AG04449 (cell line): ENCODE data around the gene GRIK1.

Source experiments
- CTCF ChIA-PET: fragments of 350-600 bp; formaldehyde crosslinking; extraction: SDS; loops from one replicate; lab custom pipeline; 2021; ENCODE audit warnings: antibody characterized with exemption; lab: Yijun Ruan, JAX
- POLR2A ChIA-PET: fragments of 400-600, 350-600 bp; formaldehyde crosslinking; extraction: SDS; loops from one replicate; lab custom pipeline; 2020; ENCODE audit warnings: antibody characterized with exemption, inconsistent platforms; lab: Yijun Ruan, JAX
- DNase-seq: peaks from one replicate; pipeline ENCODE4 v3.0.0-alpha.2; 2010; ENCODE audit warnings: low read depth, low spot score
- H3K4me3 ChIP-seq: 2 replicates; pipeline ENCODE4 v1.5.1; 2011; ENCODE audit warnings: low read depth, mild to moderate bottlenecking, control low read depth, low read length
- TF ChIP-seq, protein P1 (sequence below): IDR thresholded peaks from one replicate; pipeline ENCODE4 v1.5.1; 2011; ENCODE audit warnings: mild to moderate bottlenecking, moderate library complexity, low read length, control low read depth, inconsistent platforms; ENCODE audit not compliant: insufficient read depth; ENCODE audit errors: missing control alignments

Gene GRIK1

DNA sequence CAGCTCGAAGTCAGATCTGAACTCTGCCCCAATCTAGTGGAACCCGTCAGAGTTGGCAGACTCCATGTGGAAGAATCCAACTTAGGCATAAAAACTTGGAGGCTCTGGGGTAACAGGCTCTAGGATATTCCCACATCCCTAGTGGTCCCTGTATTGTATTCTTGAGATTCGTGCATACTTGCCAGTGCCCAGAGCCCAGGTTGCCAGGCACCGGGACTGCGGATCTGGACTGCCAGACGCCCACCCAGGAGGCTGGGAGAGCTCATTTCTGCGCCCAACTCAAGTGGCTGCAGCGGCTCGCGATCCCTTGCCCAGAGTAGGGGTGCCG, 1.1 kb downstream of the GRIK1 start:
- no peak overlapping the region for H3K4me3 ChIP-seq
- TF ChIP-seq, protein P1, sequence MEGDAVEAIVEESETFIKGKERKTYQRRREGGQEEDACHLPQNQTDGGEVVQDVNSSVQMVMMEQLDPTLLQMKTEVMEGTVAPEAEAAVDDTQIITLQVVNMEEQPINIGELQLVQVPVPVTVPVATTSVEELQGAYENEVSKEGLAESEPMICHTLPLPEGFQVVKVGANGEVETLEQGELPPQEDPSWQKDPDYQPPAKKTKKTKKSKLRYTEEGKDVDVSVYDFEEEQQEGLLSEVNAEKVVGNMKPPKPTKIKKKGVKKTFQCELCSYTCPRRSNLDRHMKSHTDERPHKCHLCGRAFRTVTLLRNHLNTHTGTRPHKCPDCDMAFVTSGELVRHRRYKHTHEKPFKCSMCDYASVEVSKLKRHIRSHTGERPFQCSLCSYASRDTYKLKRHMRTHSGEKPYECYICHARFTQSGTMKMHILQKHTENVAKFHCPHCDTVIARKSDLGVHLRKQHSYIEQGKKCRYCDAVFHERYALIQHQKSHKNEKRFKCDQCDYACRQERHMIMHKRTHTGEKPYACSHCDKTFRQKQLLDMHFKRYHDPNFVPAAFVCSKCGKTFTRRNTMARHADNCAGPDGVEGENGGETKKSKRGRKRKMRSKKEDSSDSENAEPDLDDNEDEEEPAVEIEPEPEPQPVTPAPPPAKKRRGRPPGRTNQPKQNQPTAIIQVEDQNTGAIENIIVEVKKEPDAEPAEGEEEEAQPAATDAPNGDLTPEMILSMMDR, result no peak
- no peak for DNase-seq
- CTCF ChIA-PET, result no interaction called here
- POLR2A ChIA-PET, result no interaction called here

DNA sequence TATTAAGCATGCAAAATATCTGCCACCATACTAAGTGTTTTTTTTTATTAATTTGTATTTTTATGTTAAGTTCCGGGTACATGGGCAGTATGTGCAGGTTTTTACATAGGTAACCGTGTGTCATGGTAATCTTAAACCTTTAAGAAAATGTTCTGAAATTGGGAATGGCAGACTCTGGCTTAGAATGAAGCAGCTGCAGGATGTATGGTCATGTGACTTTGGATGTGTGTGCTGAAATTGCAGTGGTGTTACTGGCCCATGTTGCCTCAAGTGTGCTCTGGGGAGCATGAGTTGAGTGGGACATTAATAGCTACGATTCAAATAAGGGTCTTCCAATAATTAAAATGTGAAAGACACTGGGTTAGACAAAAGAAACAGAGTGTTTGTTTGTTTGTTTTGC, 6.7 kb downstream of the GRIK1 start:
- ChIA-PET POLR2A (no interaction called here), CTCF (no interaction called here)
- TF ChIP-seq, protein P1, result no peak
- no peak overlapping the region for H3K4me3 ChIP-seq
- DNase-seq, result no peak

DNA sequence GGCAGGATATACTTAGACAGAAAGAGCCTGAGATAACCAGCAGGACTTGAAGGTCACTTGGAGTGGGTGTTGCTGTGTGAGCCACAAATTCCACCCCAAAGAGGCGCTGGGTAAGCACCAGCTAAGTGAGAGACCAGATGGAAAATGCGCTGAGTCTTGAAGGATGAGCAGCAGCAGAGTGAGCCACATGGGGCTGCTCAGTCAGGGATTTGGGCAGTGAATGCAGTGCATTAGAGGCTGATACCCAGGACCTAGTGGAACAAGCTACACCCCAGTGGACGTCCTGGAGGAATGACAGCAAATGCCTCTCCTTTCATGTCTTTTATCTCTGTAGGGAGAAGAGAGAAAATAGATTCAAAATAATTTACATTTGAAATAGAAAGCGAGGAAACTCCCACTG, 11.3 kb downstream of the GRIK1 start:
- TF ChIP-seq, protein P1, result no peak
- CTCF ChIA-PET, result no interaction called here
- DNase-seq, result no peak

DNA sequence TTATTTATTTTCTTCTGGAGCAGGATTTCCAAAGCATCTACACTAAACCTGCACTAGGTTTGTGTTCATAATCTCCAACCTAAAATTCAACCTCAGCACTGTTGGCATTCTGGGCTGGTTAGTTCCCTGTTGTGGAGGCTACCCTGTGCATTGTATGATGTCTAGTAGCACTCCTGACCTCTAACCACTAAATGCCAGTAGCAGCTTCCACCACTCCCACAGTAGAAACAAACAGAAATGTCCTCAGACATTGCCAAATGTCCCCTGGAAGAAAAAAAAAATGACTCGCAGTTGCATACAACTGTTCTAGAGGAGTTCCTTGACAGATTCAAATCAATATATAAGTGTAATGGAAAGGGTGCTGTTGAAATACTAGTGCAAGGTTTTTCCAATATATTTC, 18.9 kb downstream of the GRIK1 start:
- TF ChIP-seq, protein P1, result no peak
- ChIA-PET POLR2A (no interaction called here), CTCF (no interaction called here)
- DNase-seq, result no peak
- H3K4me3 ChIP-seq, result no peak overlapping the region

More for the DNA sequence above, 11.3 kb downstream of the GRIK1 start:
- no peak overlapping the region for H3K4me3 ChIP-seq
- POLR2A ChIA-PET, result no interaction called here

GRCh38 chr21:29914326-29914725, 25.5 kb downstream of the GRIK1 start:
- TF ChIP-seq, protein P1, result no peak
- ChIA-PET POLR2A (no interaction called here), CTCF (no interaction called here)
- no peak for DNase-seq
- no peak overlapping the region for H3K4me3 ChIP-seq

DNA sequence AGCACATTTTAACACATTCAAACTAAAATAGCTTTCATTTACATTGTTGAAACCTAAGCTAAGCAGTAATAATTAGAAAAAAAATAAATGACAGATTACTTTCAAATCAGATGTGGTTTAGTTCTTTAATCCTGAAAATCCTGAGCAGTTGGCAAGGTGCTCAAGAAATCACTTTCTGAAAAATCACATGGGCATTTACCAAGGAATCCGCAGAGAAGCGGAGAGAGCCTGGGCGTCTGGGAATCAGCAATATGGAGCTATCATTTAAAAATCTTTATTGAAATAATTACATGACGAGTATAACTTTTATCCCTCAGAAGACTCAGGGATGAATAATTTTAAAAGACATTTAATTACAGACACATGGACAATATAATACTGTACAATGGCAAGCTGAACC, 30.2 kb downstream of the GRIK1 start:
- no peak for DNase-seq
- ChIA-PET CTCF (no interaction called here), POLR2A (no interaction called here)
- no peak overlapping the region for H3K4me3 ChIP-seq
- TF ChIP-seq, protein P1, result no peak
